ENCODE data around the gene URM1. TPM values are rescaled to one million over a fixed set of nuclear protein-coding genes. Genes with fewer than 3 reads are reported as not detected.
"Not testable (repeated sequence)": the region's sequence is repeated elsewhere in the genome, so short reads cannot be mapped to it uniquely, and the experiment has no call there.

Gene URM1
- total and polyA plus RNA-seq, 7 donors, result 16.3 to 73.3 (median 25.1) TPM

GRCh38 chr9:128411364-128412119, 40.4 kb downstream of the URM1 start:
- intact Hi-C loops (cut with DNase I), result no loop called here

GRCh38 chr9:128412120-128412790, 41.1 kb downstream of the URM1 start:
- WGBS, 2 donors, result 15 to 16% methylated on average over 13 of the region's 13 CpGs
- Histone ChIP-seq H3K27ac (no peak overlapping the region), H3K27me3 (peaks cover 0 to 42% (median 4%) of the 10 kb centered on the region in 3 donors), H3K4me1 (no peaks in the 10 kb centered on the region), H3K4me3 (no peak overlapping the region), H3K36me3 (no peaks in the 10 kb centered on the region), H3K9me3 (no peaks in the 10 kb centered on the region)
- no peak for DNase-seq
- peak in 1 of 4 experiments; percentile 25 for TF ChIP-seq CTCF (IDR thresholded peaks at IDR 0.05)
- no peak for TF ChIP-seq POLR2A (IDR thresholded peaks at IDR 0.05)
- intact Hi-C loops (cut with DNase I), result no loop called here

More at GRCh38 chr9:128411364-128412119, 40.4 kb downstream of the URM1 start:
- Histone ChIP-seq H3K27ac (no peak overlapping the region), H3K4me3 (no peak overlapping the region), H3K27me3 (peaks cover 0 to 41% (median 4%) of the 10 kb centered on the region in 3 donors), H3K36me3 (no peaks in the 10 kb centered on the region), H3K9me3 (no peaks in the 10 kb centered on the region), H3K4me1 (no peaks in the 10 kb centered on the region)
- DNase-seq, result no peak
- 53 to 60% methylated on average over 11 of the region's 11 CpGs for WGBS, 2 donors
- TF ChIP-seq POLR2AphosphoS5 (IDR thresholded peaks at IDR 0.05) (no peak), EP300 (IDR thresholded peaks at IDR 0.05) (no peak)

GRCh38 chr9:128413728-128414127, 42.6 kb downstream of the URM1 start:
- H3K27me3 ChIP-seq, result peaks cover 0 to 34% (median 4%) of the 10 kb centered on the region in 3 donors
- DNase-seq; intact Hi-C loops (cut with DNase I); H3K9me3 ChIP-seq; H3K27ac ChIP-seq; H3K4me1 ChIP-seq; H3K4me3 ChIP-seq; H3K36me3 ChIP-seq: not testable (repeated sequence)
- WGBS, 2 donors, result 78 to 88% methylated on average over 13 of the region's 13 CpGs

GRCh38 chr9:128414461-128414860, 43.3 kb downstream of the URM1 start:
- Histone ChIP-seq H3K4me3 (no peak overlapping the region), H3K36me3 (no peaks in the 10 kb centered on the region), H3K27me3 (peaks cover 0 to 34% (median 4%) of the 10 kb centered on the region in 3 donors), H3K27ac (no peak overlapping the region), H3K4me1 (peaks cover 0 to 8% (median 7%) of the 10 kb centered on the region in 4 donors), H3K9me3 (no peaks in the 10 kb centered on the region)
- 58 to 71% methylated on average over 3 of the region's 3 CpGs for WGBS, 2 donors
- intact Hi-C loops (cut with DNase I), result no loop called here
- TF ChIP-seq POLR2AphosphoS5 (IDR thresholded peaks at IDR 0.05), result no peak
- no peak for TF ChIP-seq POLR2A (IDR thresholded peaks at IDR 0.05)
- no peak for TF ChIP-seq CTCF (IDR thresholded peaks at IDR 0.05)
- no peak for TF ChIP-seq EP300 (IDR thresholded peaks at IDR 0.05)
- DNase-seq, result no peak

- Histone ChIP-seq H3K4me1 (peaks cover 0 to 15% (median 14%) of the 10 kb centered on the region in 4 donors), H3K27me3 (peaks cover 0 to 34% (median 4%) of the 10 kb centered on the region in 3 donors), H3K36me3 (no peaks in the 10 kb centered on the region), H3K27ac (no peak overlapping the region), H3K9me3 (no peaks in the 10 kb centered on the region), H3K4me3 (no peak overlapping the region)
- DNase-seq, result no peak
- TF ChIP-seq POLR2A (IDR thresholded peaks at IDR 0.05), result no peak
- no peak for TF ChIP-seq POLR2AphosphoS5 (IDR thresholded peaks at IDR 0.05)
- no peak for TF ChIP-seq EP300 (IDR thresholded peaks at IDR 0.05)
- no peak for TF ChIP-seq CTCF (IDR thresholded peaks at IDR 0.05)
- intact Hi-C loops (cut with DNase I), result no loop called here
- 27 to 64% methylated on average over 2 of the region's 2 CpGs for WGBS, 2 donors
Observed at GRCh38 chr9:128415281-128415680, 44.1 kb downstream of the URM1 start.

Measured in sigmoid colon (tissue), 7 donors.